Stimulated activated CD8-positive, alpha-beta memory T cell treated with anti-CD3 and anti-CD28 coated beads, Interleukin-7, amount 100 ng/mL, for 4 hours (primary cell): Measurements from ENCODE around the gene VSTM4.

ENCODE experiments used
- DNase-seq, 2 donors: peaks; one replicate each; pipeline ENCODE4 v3.0.0-alpha.2; 2020; ENCODE audit warnings: low read depth in 2 of 2

Gene VSTM4, protein sequence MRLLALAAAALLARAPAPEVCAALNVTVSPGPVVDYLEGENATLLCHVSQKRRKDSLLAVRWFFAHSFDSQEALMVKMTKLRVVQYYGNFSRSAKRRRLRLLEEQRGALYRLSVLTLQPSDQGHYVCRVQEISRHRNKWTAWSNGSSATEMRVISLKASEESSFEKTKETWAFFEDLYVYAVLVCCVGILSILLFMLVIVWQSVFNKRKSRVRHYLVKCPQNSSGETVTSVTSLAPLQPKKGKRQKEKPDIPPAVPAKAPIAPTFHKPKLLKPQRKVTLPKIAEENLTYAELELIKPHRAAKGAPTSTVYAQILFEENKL

DNA sequence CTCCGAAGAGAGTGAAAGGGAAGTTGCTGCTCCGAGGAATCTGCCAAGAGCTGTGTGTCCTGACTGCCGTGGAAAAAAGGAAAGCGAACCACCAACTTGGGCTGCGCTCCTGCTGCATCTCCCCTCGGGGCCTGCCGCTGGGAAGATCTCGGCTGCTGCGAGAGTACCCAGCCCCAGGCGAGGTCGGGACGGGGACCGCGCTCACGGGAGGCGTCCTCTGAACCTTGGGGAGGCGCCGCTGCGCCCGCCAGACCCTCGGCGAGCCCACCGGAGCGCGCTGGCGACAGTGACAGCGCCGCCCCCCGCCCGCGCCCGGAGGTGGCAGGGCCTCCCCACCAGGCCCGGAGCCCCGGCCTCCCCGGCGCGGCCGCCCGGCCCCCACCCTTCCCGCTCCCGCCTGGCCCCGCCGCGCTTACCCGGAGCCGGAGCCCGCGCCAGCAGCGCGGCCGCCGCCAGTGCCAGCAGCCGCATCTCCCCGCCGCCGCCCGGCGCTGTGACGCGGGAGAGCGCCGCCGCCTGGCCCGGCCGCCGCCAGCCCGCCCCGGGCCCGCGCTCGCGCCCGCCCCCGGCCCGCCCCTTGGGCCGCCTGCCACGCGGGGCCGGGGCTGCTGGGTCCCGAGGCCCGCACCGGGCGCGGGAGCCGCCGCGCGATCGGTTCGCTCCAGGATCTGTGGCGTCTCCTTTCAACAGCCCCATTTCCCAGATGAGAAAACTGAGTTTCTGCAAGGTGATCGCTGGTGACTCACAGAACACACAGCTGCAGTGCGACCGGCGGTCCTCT is at the start of gene VSTM4:
TSS of gene VSTM4 (minus strand) at position 508 of the 781 bp plus-strand sequence. CDS start at position 471, 37 bp downstream.
- DNase-seq: no peak

DNA sequence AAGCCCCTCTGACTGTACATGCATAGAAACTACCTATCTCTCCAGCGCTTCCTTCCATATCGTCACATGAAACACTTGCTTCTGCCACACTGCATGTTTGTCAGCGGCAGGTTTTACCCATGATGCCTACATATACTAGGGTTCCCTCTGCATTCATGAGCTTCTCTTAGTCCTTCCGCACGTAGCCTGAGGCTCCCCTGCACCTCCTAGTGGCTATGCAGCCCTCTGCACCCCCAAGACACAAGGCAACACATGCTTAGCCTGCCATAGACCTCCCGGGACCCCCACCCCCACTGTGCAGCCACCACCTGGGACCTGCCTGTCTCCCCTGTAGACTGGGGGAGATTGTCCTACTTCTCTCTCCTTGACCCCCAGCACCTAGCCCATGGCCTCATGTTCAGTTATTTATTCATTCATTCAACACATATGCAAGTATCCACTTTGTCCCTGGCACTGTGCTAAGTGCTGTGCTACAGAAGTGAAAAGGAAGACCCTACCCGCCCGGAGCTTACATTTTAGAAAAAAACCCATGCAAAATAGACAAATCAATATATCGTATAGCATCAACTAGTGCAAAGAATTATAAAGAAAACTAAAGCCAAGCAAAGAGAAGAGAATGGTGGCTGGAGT is 49.4 kb upstream of the VSTM4 start:
- DNase-seq: no peak

DNA sequence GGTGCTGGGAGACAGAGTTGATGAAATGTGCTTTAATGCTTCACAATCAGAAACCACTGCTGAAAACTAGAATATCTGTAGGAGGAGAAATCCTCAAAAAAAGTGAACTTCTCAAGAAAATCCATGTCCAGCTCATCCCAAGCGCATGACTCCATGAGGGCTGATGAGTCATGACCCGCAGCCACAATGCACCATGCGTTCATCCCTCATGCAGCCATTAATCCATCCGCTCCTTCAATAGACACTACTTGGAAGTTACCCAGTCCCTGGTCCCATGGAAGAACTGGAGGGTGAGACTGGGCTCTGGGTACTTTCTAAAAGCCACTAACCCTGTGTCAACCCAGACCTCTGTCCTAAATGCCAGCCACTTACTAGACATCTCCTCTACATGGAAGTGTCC is 48.4 kb upstream of the VSTM4 start:
- DNase-seq: no peak

DNA sequence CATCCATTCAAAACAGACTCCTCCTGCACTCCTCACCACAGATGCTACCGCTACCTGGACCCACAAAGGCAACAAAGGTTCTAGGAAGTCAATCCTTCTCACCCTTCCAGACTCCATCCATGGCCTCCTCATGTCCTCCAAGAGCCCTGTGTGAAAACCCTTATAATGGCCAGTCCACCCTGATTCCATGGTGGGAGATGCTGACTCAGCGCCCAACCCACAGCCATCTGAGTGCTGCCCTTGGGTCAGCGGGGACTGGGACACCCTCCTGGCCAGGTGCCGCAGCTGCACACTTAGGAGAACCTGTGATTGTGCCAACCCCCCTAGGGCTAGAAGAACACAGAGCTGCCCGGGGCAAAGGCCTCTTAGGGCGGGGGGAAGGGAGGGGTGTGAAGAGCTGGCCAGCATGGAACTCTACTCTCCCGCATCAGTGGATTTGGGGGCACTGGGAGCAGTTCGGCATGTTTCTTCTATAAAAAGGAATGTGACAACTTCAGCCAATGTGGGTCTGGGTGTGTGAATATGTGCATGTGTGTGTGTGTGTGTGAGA is 47.5 kb upstream of the VSTM4 start:
- no peak for DNase-seq

DNA sequence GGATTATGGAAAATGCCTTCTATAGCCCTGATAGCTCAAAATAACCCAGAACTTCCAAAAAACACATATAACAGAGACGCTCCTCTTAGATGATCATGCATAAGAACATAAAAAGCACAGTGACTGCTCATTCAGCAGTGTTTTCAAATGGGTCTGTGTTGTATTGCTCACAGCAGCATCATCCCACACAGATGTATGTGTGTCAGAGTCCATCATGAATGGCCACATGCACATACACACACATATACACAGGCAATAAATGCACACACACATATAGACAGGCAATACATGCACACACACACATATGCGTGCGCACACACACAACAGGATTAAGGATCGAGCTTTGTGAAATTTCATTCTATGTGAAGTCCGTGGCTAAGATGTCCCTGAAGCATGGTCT is 46.7 kb upstream of the VSTM4 start:
- no peak for DNase-seq

DNA sequence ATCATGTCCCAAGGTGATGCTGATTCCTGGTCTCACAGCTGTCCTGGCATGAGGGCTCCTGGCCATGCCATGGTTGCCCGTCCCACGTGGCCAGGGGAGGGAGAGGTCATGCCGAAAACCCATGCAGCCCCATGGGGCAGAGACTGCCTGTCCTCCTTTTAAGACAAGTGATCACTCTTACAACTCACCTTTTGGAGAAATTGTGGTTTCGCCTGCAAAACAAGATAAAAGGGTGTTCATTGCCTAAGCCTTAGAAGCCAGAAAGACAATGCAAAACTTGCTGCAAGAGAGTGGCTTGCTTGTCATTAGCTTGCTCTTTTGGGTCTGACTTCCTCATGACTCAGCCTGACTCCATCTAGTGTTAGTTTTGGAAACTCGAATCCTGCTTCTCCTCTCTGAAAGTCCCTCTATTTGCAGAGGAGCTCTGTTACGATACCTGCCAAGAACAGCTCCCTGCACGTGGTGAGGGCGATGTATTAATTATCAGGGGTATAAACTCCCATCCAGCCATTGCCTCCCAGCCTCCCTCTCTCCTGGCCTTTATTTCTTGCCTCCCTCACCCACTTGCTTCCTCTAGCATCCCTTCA is 46.2 kb upstream of the VSTM4 start:
- DNase-seq: no peak

DNA sequence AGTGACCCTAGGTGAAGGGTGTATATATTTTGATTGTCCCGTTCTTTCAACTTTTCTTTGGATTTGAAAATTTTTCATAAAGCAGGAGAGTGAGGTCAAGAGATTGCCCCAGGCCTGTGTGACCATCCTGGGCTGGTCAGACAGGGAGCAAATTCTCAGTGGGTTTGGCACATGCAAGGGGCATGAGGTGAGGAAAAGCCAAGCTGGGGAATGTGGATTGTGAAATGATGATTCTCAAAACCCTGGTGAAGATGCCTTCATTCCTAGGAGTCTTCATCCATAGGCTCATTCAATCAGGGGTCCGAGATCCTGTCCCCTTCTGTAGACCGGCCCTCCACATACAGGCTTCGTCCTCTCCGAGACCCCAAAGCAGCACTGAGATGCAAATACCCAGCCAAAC is 45.5 kb upstream of the VSTM4 start:
- DNase-seq: no peak

DNA sequence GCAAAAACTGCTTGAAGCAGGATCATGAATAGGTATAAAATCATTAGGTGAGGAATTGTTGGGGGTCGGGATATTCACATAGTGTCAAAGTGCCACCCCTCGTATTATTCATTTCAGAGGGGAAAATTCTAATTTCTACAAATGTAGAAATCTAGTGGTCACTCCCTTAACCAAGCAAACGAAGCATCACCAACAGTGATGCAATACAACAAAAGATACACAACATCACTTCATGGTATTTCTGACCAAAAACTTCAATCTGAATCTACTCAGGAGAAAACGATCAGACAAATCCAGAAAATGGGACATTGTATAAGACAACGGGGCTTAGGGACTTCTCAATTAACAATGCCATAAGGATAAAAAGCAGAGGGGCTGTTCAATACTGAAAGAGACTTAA is 44.8 kb upstream of the VSTM4 start:
- no peak for DNase-seq

DNA sequence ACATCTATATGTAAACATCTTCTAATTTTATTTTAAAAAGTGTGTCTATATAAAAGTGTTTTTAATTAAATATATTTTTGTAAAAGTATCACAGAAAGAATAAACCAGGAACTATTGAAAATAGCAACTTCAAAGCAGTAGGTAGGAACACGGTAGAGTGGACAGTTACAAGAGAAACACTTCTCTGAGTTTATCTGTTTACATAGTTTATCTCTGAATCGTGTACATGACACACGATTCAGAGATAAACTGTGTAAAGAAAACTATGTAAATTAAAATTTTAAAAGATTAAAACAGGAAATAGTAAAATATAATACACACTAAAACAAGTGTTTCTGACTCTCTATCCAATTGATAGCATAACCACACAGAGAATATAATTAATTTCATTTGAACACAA is 43.6 kb upstream of the VSTM4 start:
- no peak for DNase-seq

DNA sequence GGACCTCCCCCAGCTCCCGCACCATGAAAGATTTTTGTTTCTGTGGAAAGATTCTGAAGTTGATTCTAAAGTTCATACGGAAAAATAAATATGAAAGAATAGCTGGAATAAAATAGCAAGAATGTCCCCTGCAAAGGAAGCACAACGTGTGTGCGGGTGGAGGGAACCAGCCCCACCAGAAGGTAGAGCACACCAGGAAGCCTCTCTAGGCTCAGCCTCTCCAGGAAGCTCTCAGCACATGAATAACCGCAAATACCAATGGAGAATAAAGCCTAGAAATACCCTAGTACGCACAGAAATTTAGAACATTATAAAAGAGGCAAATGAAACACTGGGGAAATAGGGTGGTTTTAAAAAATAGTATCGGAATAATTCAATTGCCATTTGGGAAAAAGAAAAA is 43.1 kb upstream of the VSTM4 start:
- DNase-seq: no peak

DNA sequence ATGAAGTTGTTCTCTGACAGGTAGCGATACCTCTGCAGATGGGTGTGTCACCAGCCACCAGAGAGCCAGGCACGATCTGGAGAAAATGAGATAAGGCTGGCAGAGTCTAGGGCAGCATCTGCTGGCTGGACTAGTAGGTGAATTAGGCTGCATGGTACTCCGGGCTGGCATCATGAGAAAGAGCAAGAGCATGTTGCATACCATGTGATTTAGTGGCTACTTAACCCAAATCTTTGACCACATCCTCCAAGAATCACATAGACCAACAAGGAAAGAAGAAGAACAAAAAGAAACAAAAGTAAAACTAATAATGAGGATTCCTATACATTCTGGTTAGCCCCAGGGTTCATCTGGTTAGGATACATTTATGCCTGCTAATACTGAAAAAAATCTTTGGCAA is 41.9 kb upstream of the VSTM4 start:
- DNase-seq: no peak

DNA sequence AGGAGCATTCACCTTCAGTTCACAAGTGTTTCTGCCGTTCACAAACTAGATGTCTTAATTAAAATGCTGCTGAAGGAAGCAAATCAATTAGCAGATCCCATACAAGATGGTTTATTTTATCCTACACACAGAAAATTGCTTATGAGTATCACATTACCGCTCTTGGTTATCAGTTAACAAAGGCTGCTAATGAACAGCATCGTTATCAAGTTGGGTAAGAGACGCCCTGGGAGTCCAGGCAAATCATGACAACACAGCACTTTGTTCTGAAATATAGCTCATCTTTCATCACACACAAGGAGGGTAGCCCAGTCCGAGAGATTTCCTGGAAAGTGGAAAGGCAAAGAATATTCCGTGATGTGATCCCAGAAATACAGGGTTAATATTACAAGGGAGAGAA is 39.3 kb upstream of the VSTM4 start:
- DNase-seq: no peak

DNA sequence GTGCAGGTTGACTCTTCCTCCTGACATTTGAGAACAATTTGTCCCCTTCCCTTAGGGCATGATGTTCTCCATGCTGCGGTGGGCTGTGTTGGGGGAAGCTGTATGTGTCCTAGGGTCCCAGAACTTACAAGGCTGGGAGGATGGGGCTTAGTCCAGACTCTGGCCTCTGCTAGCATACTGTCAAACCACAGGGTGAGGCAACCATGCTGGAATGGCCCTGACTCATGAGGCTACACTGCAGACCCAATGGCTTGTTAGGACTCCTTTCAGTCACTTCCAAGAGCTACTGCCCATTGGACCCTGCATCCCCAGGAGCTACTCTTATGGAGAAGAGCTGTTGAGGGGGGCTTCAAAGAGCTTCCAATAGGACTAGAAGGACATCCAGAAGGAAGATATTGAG is 38.6 kb upstream of the VSTM4 start:
- DNase-seq: no peak

DNA sequence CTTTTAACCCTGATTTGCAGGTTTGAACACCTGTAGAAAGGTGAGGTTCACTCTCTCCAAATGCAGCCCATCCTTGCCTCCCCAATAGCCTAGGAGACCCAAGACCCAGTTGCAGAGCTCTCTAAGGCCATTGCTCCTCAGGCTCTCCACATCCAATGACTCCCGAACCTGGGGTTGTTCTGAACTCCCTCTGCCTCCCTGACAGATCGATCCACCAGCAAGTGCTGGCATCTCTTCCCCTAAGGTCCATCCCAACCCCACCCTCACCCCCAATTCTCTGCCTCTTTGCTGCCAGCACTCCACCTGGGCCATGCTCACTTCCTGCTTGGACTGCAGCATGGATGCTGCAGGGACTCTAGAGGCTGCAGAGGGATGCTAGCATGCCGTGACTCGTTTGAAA is 37.8 kb upstream of the VSTM4 start:
- DNase-seq: no peak

DNA sequence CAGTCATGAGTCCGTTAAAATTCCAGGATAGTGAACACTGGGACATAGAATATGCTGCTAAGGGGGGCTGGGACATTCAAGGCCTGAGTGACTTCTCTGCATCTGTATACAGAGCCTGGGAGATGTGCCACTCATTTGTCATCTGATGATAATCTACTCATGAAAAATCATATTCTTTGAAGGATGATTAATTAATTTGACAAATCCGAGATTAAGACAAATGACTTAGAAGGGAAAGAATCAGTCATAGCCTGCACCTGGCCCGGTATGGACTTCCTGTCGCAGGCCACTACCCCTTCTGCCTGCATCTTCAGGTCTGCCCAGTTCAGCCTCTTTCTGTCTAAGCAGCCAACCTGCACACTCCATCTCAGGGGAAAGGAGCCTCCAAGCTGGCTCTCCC is 37.3 kb upstream of the VSTM4 start:
- no peak for DNase-seq

DNA sequence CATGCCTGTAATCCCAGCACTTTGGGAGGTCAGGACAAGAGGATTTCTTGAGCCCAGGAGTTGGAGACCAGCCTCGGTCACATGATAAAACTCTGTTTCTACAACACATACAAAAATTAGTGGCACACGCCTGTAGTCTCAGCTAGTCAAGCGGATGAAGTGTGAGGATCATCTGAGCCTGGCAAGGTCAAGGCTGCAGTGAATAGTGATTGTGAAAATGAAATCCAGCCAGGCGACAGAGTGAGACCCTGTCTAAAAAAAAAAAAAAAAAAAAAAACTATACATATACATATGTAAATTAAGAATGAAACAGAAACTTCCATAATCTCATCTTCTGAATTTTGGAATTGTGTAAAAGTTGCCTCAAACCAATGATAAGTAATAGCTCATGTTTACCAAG is 36.7 kb upstream of the VSTM4 start:
- DNase-seq: no peak

DNA sequence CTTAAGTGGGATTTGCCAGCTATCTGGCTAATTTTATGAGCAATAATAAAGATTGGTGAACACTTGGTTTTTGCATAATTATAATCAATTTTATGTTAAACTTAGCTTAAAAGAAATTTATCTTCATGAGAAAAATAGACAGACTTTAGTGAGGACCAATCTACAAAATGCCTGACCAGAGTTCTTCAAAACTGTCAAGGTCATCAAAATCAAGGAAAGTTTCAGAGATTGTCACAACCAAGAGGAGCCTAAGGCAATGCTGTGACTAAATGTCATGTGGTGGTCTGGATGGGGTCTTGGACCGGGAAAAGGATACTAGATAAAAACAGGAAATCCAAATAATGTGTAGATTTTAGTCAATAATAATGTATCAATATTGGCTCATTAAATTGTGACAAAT is 36.2 kb upstream of the VSTM4 start:
- no peak for DNase-seq

DNA sequence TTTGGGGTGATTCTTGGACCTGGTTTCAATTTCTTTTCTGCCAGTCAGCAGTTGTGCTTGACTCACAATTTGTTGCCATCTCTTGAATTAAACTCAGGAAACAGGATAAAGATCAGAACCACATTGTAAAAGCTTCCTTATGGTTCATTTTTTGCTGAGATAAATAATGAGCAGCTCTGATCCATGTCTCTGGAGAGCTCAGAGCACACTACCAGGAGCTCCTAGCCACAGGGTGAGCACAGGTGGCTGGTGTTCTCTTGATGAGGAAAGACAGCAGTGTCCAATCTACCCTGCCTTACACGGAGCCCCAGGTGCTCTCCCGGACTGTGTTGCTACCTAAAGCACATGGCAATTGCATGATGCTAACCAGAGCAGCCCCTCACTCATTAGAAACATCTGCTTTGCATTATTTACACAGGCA is 35.7 kb upstream of the VSTM4 start:
- no peak for DNase-seq

DNA sequence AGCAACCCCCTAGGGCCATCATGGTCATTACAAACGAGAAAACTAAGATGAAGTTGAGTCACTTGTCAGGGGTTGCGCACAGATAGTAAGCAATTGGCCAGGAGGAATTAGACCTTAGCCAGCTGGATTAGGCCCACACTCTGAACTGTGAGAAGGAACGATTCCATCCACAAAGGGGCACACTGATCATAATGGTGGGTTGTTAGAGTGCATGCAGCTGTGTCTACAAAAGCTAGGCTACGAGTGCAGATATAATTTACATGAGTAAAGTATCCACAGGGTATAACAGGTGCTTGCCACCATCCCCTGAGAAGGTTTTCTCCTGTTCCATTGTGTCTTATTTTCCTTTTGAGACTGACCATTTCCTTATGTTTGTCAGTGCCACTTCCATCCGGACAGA is 35.1 kb upstream of the VSTM4 start:
- DNase-seq: no peak

DNA sequence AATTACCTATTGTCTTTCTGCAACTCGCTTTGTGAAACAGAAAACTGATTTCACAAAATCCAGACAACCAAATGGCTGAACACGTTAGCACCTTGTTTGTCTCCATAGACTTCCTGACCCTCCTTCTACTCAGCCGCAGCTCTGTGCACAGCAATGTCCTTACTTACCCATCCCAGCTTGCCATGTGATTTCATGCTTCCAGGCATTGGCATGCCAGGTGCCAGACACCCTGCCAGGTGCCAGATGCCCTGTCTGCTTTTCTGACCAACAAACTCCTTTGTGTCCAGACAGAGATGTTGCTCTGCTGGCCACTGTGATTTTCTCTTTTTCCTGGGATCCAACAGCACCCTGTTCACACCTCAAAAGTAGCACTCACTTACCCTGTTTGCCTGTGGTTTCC is 34.6 kb upstream of the VSTM4 start:
- DNase-seq: no peak

DNA sequence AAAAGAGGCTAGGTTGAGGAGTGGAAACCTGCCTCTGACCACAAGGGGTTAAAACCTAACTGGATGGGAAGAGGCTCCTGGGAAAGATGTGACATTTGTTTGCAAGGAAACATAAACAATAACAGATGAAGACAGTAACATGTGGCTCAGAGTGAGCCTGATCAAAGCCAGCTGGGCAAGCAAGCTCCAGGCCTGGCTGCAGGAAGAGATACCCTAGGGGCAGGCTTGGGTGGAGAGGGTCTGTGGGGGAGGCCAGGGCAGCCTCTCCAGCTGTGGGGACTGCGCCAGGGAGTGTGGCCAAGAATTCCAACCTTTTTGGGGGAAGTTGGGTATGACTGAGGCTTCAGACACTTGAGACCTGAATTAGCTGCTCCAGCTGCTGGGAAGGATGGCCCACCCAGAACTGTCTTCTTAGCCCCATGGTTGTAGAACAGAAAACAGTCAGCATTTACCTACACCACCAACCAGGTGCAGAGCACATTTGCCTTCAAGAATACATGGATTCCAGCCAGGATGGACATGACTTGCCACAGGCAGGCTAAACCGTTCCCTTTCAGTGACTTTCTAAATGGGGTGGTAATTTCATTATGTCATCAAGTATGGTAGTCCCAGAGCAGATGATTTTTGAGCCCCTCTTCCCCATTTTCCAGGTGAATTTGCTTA is 28.9 kb upstream of the VSTM4 start:
- DNase-seq: no peak

DNA sequence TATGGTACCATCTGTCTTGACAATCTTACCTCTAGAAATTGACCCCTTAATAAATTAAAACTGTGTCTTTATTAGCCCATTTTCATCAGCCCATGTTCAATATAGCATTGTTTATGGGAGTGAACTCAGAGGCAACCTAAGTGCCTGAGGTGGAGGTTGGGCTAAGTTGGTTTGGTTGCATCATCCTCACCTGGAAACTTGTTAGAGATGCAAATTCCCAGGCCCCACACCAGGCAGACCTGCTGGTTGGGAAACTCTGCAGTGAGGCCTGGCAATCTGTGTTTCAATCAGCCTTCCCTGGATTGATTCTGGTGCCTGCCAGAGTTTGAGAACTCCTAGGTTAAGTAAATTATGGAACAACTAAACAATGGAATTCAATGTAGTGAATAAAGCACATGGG is 27.9 kb upstream of the VSTM4 start:
- DNase-seq: no peak
